CMK (cell line): ENCODE data around the gene PLA2R1.

Experiments
- DNase-seq: peaks from one replicate; pipeline ENCODE4 v3.0.0-alpha.2; 2010; ENCODE audit warnings: low read depth

Gene PLA2R1

DNA sequence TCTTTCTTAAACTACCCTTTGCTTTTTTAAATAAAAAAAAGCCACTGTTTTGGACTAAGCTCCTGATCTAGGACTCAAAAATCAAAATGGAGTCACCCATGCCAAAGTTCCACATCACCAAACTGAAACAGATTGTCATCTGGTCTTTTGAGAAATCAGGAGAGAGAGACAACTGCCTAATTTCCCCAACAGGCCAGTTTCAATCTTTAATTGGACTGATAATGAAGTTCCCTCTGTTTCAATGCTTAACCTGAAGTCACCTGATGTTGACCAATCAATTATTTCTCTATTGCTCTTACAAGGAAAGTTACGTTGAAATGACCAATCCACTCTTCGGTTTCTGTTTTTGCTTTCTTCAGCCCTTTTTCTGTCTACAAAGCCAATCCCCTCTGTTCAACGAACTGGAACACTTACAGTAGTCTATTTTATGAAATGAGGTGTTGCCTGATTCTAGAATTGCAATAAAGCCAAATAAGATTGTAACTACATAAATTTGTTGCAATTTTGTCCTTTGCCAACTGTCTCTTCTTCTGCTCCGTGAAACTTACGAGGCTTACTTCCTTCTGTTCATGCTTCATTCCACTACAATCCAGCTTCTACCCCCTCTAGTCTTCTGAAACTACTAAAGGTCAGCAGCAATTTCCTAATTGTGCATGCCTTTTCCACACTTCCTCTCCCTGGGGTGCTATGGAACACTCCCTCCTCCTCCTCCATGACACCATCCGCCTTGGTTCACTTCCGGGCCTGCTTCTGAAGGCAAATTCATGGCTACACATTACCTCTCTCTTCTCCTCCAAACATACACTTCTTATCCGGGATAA lies 169.2 kb downstream of the PLA2R1 start:
- no peak for DNase-seq

DNA sequence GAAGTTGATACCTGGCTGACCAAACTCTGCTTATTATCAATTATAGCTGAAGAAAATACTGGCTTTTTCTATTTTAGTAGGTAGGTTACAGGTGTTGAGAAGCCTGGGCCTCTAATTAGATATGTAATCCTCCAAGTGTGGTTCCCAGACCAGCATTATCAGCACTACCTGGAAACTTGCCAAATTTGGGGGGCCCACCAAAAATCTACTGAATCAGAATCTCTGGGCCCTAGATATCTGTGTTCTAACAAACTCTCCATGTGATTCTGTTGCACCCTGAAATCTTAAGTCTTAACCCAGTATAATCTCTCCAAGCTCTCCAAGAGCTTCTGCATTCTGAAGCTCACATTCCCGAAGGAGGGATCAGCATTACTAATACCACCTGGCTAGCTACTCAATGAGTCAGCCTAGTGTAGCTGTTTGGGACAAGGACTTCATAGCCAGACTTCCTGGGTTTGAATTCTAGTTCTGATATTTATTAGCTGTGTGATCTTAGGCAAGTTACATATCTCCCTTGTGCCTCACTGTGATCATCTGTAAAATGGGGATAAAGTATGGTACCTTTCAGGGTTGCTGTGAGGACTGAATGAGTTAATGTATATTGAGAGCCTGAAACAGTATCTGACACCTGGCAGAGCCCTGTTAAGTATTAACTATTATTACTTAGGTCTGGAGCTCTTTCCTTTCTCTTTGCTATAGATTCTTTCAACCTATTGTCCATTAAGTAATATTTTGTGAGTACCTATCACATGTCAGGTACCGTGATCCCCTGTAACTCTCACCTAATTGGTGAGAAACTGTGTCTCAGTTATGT lies 170.3 kb downstream of the PLA2R1 start:
- no peak for DNase-seq

GRCh38 chr2:159891267-159891588 lies 171.2 kb downstream of the PLA2R1 start:
- DNase-seq, result no peak

- no peak for DNase-seq
Measured at GRCh38 chr2:159890551-159891266, 171.7 kb downstream of the PLA2R1 start.

GRCh38 chr2:159882130-159882745 lies 180.2 kb downstream of the PLA2R1 start:
- DNase-seq, result no peak
